Endothelial cell (in vitro differentiated cells): ENCODE data around the gene H2BW2. TPM values are rescaled to one million over a fixed set of nuclear protein-coding genes. Genes with fewer than 3 reads are reported as not detected.
"Not testable (repeated sequence)": the region's sequence is repeated elsewhere in the genome, so short reads cannot be mapped to it uniquely, and the experiment has no call there.

Experiments used
- DNase-seq: peaks from one replicate; pipeline ENCODE4 v3.0.0; 2021; ENCODE audit warnings: low spot score
- H3K27ac Mint-ChIP-seq: one replicate; pipeline ENCODE4 v1.8.0; 2021; ENCODE audit warnings: mixed read lengths, inconsistent platforms; ENCODE audit not compliant: unreplicated experiment
- H3K27me3 Mint-ChIP-seq: one replicate; pipeline ENCODE4 v1.8.0; 2021; ENCODE audit warnings: mild to moderate bottlenecking, moderate library complexity, mixed read lengths, inconsistent platforms; ENCODE audit not compliant: unreplicated experiment
- H3K36me3 Mint-ChIP-seq: one replicate; pipeline ENCODE4 v1.8.0; 2021; ENCODE audit warnings: mild to moderate bottlenecking, low read depth, mixed read lengths, inconsistent platforms; ENCODE audit not compliant: unreplicated experiment
- H3K4me1 Mint-ChIP-seq: one replicate; pipeline ENCODE4 v1.8.0; 2021; ENCODE audit warnings: mild to moderate bottlenecking, mixed read lengths, inconsistent platforms; ENCODE audit not compliant: unreplicated experiment
- H3K4me3 Mint-ChIP-seq: one replicate; pipeline ENCODE4 v1.8.0; 2021; ENCODE audit warnings: mild to moderate bottlenecking, mixed read lengths, inconsistent platforms; ENCODE audit not compliant: unreplicated experiment
- H3K9me3 Mint-ChIP-seq: one replicate; pipeline ENCODE4 v1.8.0; 2021; ENCODE audit warnings: mixed read lengths, inconsistent platforms; ENCODE audit not compliant: unreplicated experiment
- CTCF ChIP-seq: fragments of 200-600 bp; sonication (generic); IDR thresholded peaks from one replicate; pipeline ENCODE4 v1.5.0; 2021; ENCODE audit warnings: antibody characterized with exemption; ENCODE audit not compliant: unreplicated experiment
- long read RNA-seq: library from polyadenylated mRNA; unstranded; transcript quantifications from one replicate; pipeline ENCODE4 v2.0.0, GENCODE V29; 2020; ENCODE audit not compliant: unreplicated experiment
- total RNA-seq: library from RNA; stranded (reverse); fragmentation: NEBNext Ultra II Directional; extraction: Animal tissue kit (Norgen Biotek cat#: 25700); gene quantifications from one replicate; pipeline ENCODE4 v1.2.1, GENCODE V29; 2021; ENCODE audit not compliant: unreplicated experiment

The H2BW2 gene
- total RNA-seq, result not detected
- long read RNA-seq, result 0 reads

- no peak within 1 kb of the TSS for H3K4me3 Mint-ChIP-seq
- H3K27me3 Mint-ChIP-seq, result peaks cover 2% of the 10 kb centered on the region
- no peak for TF ChIP-seq CTCF
- no peaks in the 10 kb centered on the region for H3K36me3 Mint-ChIP-seq
- no peak for DNase-seq
- no peaks in the 10 kb centered on the region for H3K4me1 Mint-ChIP-seq
- H3K27ac Mint-ChIP-seq, result no peak within 1 kb of the TSS
- no peaks in the 10 kb centered on the region for H3K9me3 Mint-ChIP-seq
Observed at GRCh38 chrX:104039689-104040505, at the start of gene H2BW2. Gene H2BW2 (plus strand): TSS chrX:104039956. CDS start chrX:104039995, 39 bp downstream.

GRCh38 chrX:103999234-103999633, 40.5 kb upstream of the H2BW2 start:
- Mint-ChIP-seq H3K27ac (no peak overlapping the region), H3K4me3 (no peak overlapping the region), H3K9me3 (no peaks in the 10 kb centered on the region), H3K27me3 (peaks cover 1% of the 10 kb centered on the region), H3K4me1 (peaks cover 11% of the 10 kb centered on the region), H3K36me3 (no peaks in the 10 kb centered on the region)
- no peak for DNase-seq
- no peak for TF ChIP-seq CTCF

GRCh38 chrX:104008831-104009230, 30.9 kb upstream of the H2BW2 start:
- H3K9me3 Mint-ChIP-seq, result no peaks in the 10 kb centered on the region
- no peaks in the 10 kb centered on the region for H3K4me1 Mint-ChIP-seq
- no peak overlapping the region for H3K27ac Mint-ChIP-seq
- no peaks in the 10 kb centered on the region for H3K36me3 Mint-ChIP-seq
- H3K27me3 Mint-ChIP-seq, result peaks cover 3% of the 10 kb centered on the region
- no peak overlapping the region for H3K4me3 Mint-ChIP-seq
- no peak for TF ChIP-seq CTCF
- no peak for DNase-seq

GRCh38 chrX:104013158-104013557, 26.6 kb upstream of the H2BW2 start:
- no peak overlapping the region for H3K4me3 Mint-ChIP-seq
- no peak for DNase-seq
- no peak for TF ChIP-seq CTCF
- H3K27me3 Mint-ChIP-seq, result peaks cover 3% of the 10 kb centered on the region
- no peaks in the 10 kb centered on the region for H3K9me3 Mint-ChIP-seq
- H3K27ac Mint-ChIP-seq, result no peak overlapping the region
- no peaks in the 10 kb centered on the region for H3K36me3 Mint-ChIP-seq
- H3K4me1 Mint-ChIP-seq, result no peaks in the 10 kb centered on the region

GRCh38 chrX:104013606-104014005, 26.1 kb upstream of the H2BW2 start, which contains the start of gene H2BW1:
Gene H2BW1 (minus strand): TSS chrX:104013708. CDS start chrX:104013576, 132 bp downstream.
- no peaks in the 10 kb centered on the region for H3K4me1 Mint-ChIP-seq
- no peak within 1 kb of the TSS for H3K4me3 Mint-ChIP-seq
- no peaks in the 10 kb centered on the region for H3K36me3 Mint-ChIP-seq
- no peak within 1 kb of the TSS for H3K27ac Mint-ChIP-seq
- DNase-seq, result no peak
- H3K27me3 Mint-ChIP-seq, result peaks cover 3% of the 10 kb centered on the region
- H3K9me3 Mint-ChIP-seq, result no peaks in the 10 kb centered on the region
- TF ChIP-seq CTCF, result no peak

GRCh38 chrX:104015576-104015975, 24.2 kb upstream of the H2BW2 start:
- H3K4me3 Mint-ChIP-seq, H3K4me1 Mint-ChIP-seq, H3K9me3 Mint-ChIP-seq, H3K36me3 Mint-ChIP-seq, DNase-seq, H3K27me3 Mint-ChIP-seq, H3K27ac Mint-ChIP-seq: not testable (repeated sequence)
